IMR-90 (cell line): Measurements from ENCODE around the gene VWA8. TPM values are rescaled to one million over a fixed set of nuclear protein-coding genes. Genes with fewer than 3 reads are reported as not detected.

Experiments used
- ATAC-seq: fragments of 200-7000 bp; cut with Tn5 transposase; 2 replicates; pipeline ENCODE4 v1.9.1; 2020; ENCODE audit warnings: low read depth, mild to moderate bottlenecking, moderate library complexity
- BruUV-seq: library from RNA; stranded (reverse); fragments of 400-500 nt; replicated peaks from 2 replicates; lab custom pipeline; 2021; lab: Mats Ljungman, UMichigan
- CTCF ChIA-PET: fragments of 300-600 bp; formaldehyde crosslinking; extraction: SDS; loops from one replicate; lab custom pipeline; 2021; ENCODE audit warnings: antibody characterized with exemption; lab: Yijun Ruan, JAX
- POLR2A ChIA-PET: fragments of 300-600 bp; sonication (Branson Sonifier 250); formaldehyde crosslinking; loops from one replicate; lab custom pipeline; 2022; ENCODE audit warnings: antibody characterized with exemption; ENCODE audit not compliant: unreplicated experiment; lab: Charles Lee
- DNase-seq: peaks from one replicate; pipeline ENCODE4 v3.0.0; 2013
- H2AFZ ChIP-seq: replicated peaks from 2 replicates; pipeline ENCODE3; 2013; ENCODE audit warnings: low read length, mild to moderate bottlenecking; ENCODE audit not compliant: poor library complexity
- H2AK5ac ChIP-seq: 2 replicates; pipeline ENCODE4 v1.6.1; 2013; ENCODE audit warnings: low read depth, low read length, inconsistent platforms
- H2AK9ac ChIP-seq: replicated peaks from 2 replicates; pipeline ENCODE3; 2013; ENCODE audit warnings: mild to moderate bottlenecking, low read depth, low read length, moderate library complexity; ENCODE audit not compliant: poor library complexity
- H2BK120ac ChIP-seq: 2 replicates; pipeline ENCODE4 v1.6.1; 2013; ENCODE audit warnings: low read depth, low read length, inconsistent platforms
- H2BK15ac ChIP-seq: 3 replicates; pipeline ENCODE4 v1.6.1; 2013; ENCODE audit warnings: low read depth, low read length, inconsistent platforms
- H2BK20ac ChIP-seq: 2 replicates; pipeline ENCODE4 v1.6.1; 2013; ENCODE audit warnings: low read depth, mild to moderate bottlenecking, inconsistent platforms, low read length, moderate library complexity
- H2BK5ac ChIP-seq: 2 replicates; pipeline ENCODE4 v1.6.1; 2013; ENCODE audit warnings: mild to moderate bottlenecking, low read depth, low read length, inconsistent platforms; ENCODE audit not compliant: poor library complexity, severe bottlenecking
- H3K14ac ChIP-seq: replicated peaks from 2 replicates; pipeline ENCODE4 v1.6.1; 2013; ENCODE audit warnings: low read depth, low read length, inconsistent platforms
- H3K18ac ChIP-seq: 2 replicates; pipeline ENCODE4 v1.6.1; 2013; ENCODE audit warnings: low read depth, low read length, control low read depth
- H3K23ac ChIP-seq: 2 replicates; pipeline ENCODE4 v1.6.1; 2013; ENCODE audit warnings: low read depth, low read length, inconsistent platforms
- H3K27ac ChIP-seq: 2 replicates; pipeline ENCODE4 v1.5.1; 2013; ENCODE audit warnings: mild to moderate bottlenecking, control low read depth, low read length; ENCODE audit not compliant: insufficient read depth
- H3K27me3 ChIP-seq: 2 replicates; pipeline ENCODE4 v1.6.1; 2013; ENCODE audit warnings: low read length; ENCODE audit not compliant: control insufficient read depth, insufficient read depth
- H3K36me3 ChIP-seq: 2 replicates; pipeline ENCODE4 v1.6.1; 2013; ENCODE audit warnings: low read length, mixed read lengths; ENCODE audit not compliant: control insufficient read depth, insufficient read depth
- H3K4ac ChIP-seq: 2 replicates; pipeline ENCODE4 v1.6.1; 2013; ENCODE audit warnings: low read depth, low read length, inconsistent platforms
- H3K4me1 ChIP-seq: 2 replicates; pipeline ENCODE4 v1.6.1; 2013; ENCODE audit warnings: low read length, mixed read lengths; ENCODE audit not compliant: control insufficient read depth, insufficient read depth
- H3K4me2 ChIP-seq: 2 replicates; pipeline ENCODE4 v1.6.1; 2013; ENCODE audit warnings: low read depth, mild to moderate bottlenecking, control low read depth, low read length, moderate library complexity
- H3K4me3 ChIP-seq: 2 replicates; pipeline ENCODE4 v1.5.1; 2013; ENCODE audit warnings: low read depth, mild to moderate bottlenecking, control low read depth, low read length, moderate library complexity; ENCODE audit not compliant: insufficient read depth
- H3K56ac ChIP-seq: 2 replicates; pipeline ENCODE4 v1.6.1; 2013; ENCODE audit warnings: low read length, inconsistent platforms; ENCODE audit not compliant: insufficient read depth; ENCODE audit errors: extremely low read depth
- H3K79me1 ChIP-seq, 2 experiments: 2 replicates each; pipeline ENCODE4 v1.6.1; 2013; ENCODE audit warnings: low read length in 2 of 2, inconsistent platforms in 1 of 2, low read depth in 1 of 2
- H3K9ac ChIP-seq: 2 replicates; pipeline ENCODE4 v1.6.1; 2013; ENCODE audit warnings: low read depth, low read length, control low read depth
- H3K9me1 ChIP-seq: 2 replicates; pipeline ENCODE4 v1.6.1; 2013; ENCODE audit warnings: low read length, inconsistent platforms; ENCODE audit not compliant: insufficient read depth
- H3K9me3 ChIP-seq: 2 replicates; pipeline ENCODE4 v1.6.1; 2013; ENCODE audit warnings: low read length; ENCODE audit not compliant: control insufficient read depth, insufficient read depth
- H4K20me1 ChIP-seq: 2 replicates; pipeline ENCODE4 v1.6.1; 2013; ENCODE audit warnings: low read length, inconsistent platforms; ENCODE audit not compliant: insufficient read depth
- H4K5ac ChIP-seq: 2 replicates; pipeline ENCODE4 v1.6.1; 2013; ENCODE audit warnings: mild to moderate bottlenecking, low read depth, low read length, control low read depth
- H4K8ac ChIP-seq, 2 experiments: 2 replicates each; pipeline ENCODE4 v1.6.1; 2013; ENCODE audit warnings: low read depth in 2 of 2, low read length in 2 of 2, control low read depth in 1 of 2, inconsistent platforms in 1 of 2
- H4K91ac ChIP-seq: 2 replicates; pipeline ENCODE4 v1.6.1; 2013; ENCODE audit warnings: low read depth, low read length, inconsistent platforms; ENCODE audit not compliant: insufficient read depth
- BHLHE40 ChIP-seq: fragments of 150-350 bp; IDR thresholded peaks from 2 replicates; pipeline ENCODE4 v1.6.1; 2016; ENCODE audit warnings: mild to moderate bottlenecking, low read depth, low read length
- CEBPB ChIP-seq: IDR thresholded peaks from 2 replicates; pipeline ENCODE4 v1.6.1; 2012; ENCODE audit warnings: low read depth, low read length, improper control_type of control experiment
- CHD1 ChIP-seq: IDR thresholded peaks from 2 replicates; pipeline ENCODE4 v1.6.1; 2012; ENCODE audit warnings: low read depth, low read length, improper control_type of control experiment
- CTCF ChIP-seq: conservative IDR thresholded peaks from 2 replicates; pipeline ENCODE4 v1.5.1; 2012; ENCODE audit warnings: mild to moderate bottlenecking, low read depth, low read length, improper control_type of control experiment
- ELK1 ChIP-seq: fragments of 150-350 bp; IDR thresholded peaks from 2 replicates; pipeline ENCODE4 v1.6.1; 2016; ENCODE audit warnings: low read depth, mild to moderate bottlenecking, low read length, moderate library complexity, borderline replicate concordance
- FOS ChIP-seq: fragments of 150-350 bp; IDR thresholded peaks from 2 replicates; pipeline ENCODE4 v1.6.1; 2016; ENCODE audit warnings: low read depth, low read length
- MAFK ChIP-seq: IDR thresholded peaks from 2 replicates; pipeline ENCODE4 v1.6.1; 2012; ENCODE audit warnings: low read depth, low read length, improper control_type of control experiment
- MAZ ChIP-seq: IDR thresholded peaks from 2 replicates; pipeline ENCODE4 v1.6.1; 2012; ENCODE audit warnings: low read depth, mild to moderate bottlenecking, low read length, improper control_type of control experiment, moderate library complexity, borderline replicate concordance
- MXI1 ChIP-seq: IDR thresholded peaks from 2 replicates; pipeline ENCODE4 v1.6.1; 2012; ENCODE audit warnings: low read depth, mild to moderate bottlenecking, low read length, moderate library complexity, borderline replicate concordance
- NFE2L2 ChIP-seq: fragments of 150-350 bp; IDR thresholded peaks from 2 replicates; pipeline ENCODE4 v1.6.1; 2016; ENCODE audit warnings: low read depth, mild to moderate bottlenecking, low read length
- POLR2A ChIP-seq: IDR thresholded peaks from 2 replicates; pipeline ENCODE4 v1.6.1; 2012; ENCODE audit warnings: mild to moderate bottlenecking, low read depth, low read length
- RAD21 ChIP-seq: IDR thresholded peaks from 2 replicates; pipeline ENCODE4 v1.6.1; 2012; ENCODE audit warnings: low read length, improper control_type of control experiment
- RCOR1 ChIP-seq: IDR thresholded peaks from 2 replicates; pipeline ENCODE4 v1.6.1; 2012; ENCODE audit warnings: mild to moderate bottlenecking, low read length, improper control_type of control experiment; ENCODE audit not compliant: insufficient replicate concordance
- RFX5 ChIP-seq: IDR thresholded peaks from 2 replicates; pipeline ENCODE4 v1.8.0; 2012; ENCODE audit warnings: low read depth, mild to moderate bottlenecking, low read length, moderate library complexity
- SMC3 ChIP-seq: fragments of 150-350 bp; IDR thresholded peaks from 2 replicates; pipeline ENCODE4 v1.6.1; 2016; ENCODE audit warnings: low read depth, mild to moderate bottlenecking, antibody characterized with exemption, low read length, moderate library complexity
- USF2 ChIP-seq: fragments of 150-350 bp; IDR thresholded peaks from 2 replicates; pipeline ENCODE4 v1.6.1; 2017; ENCODE audit warnings: mild to moderate bottlenecking, antibody characterized with exemption, low read length, low read depth
- WGBS, 2 experiments: methylation state at CpG; one replicate each; pipeline versions ENCODE4 v1.1.5 to v1.1.7; 2013; ENCODE audit warnings: missing lambda C conversion rate in 2 of 2; ENCODE audit not compliant: insufficient read length in 1 of 2; ENCODE audit errors: extremely low coverage in 2 of 2; 5-methylcytosine and 5-hydroxymethylcytosine counted together
- dilution Hi-C: fragments of 300-500 bp; cut with HindIII; formaldehyde crosslinking; loops from one replicate; pipeline ENCODE4 v1.14.3; 2018; ENCODE audit warnings: low sequenced_read_pairs; ENCODE audit not compliant: unreplicated experiment
- in situ Hi-C: fragments of 300-500 bp; cut with MboI; formaldehyde crosslinking; loops from 3 replicates; pipeline ENCODE4 v1.14.3; 2019; ENCODE audit warnings: low sequenced_read_pairs, inconsistent platforms, mixed read lengths
- intact Hi-C: fragments of 100-400 bp; cut with micrococcal nuclease; formaldehyde crosslinking; loops from 2 replicates; pipeline ENCODE4 v1.10.0; 2022
- polyA plus RNA-seq, 3 experiments: library from polyadenylated mRNA; depleted of rRNA; stranded (reverse); fragments of >200 nt; gene quantifications; 2 replicates each; pipeline ENCODE4 v1.2.3, GENCODE V29; 2012; ENCODE audit warnings: low replicate concordance in 1 of 3
- total RNA-seq: library from RNA; depleted of rRNA; stranded (reverse); fragments of >200 nt; gene quantifications from 2 replicates; pipeline ENCODE4 v1.2.3, GENCODE V29; 2012

VWA8 gene
- total and polyA plus RNA-seq, 2 of the 4 experiments (the other 2 are of a cell fraction) = 5.9 to 18.3 TPM

GRCh38 chr13:41961466-41961760, 504 bp upstream of the VWA8 start:
- in situ Hi-C loops = loop anchor here (10.0 kb wide), 1 partner anchor 73 kb away; no protein-coding TSS in a partner anchor
- Histone ChIP-seq H3K14ac (peak overlapping the region; percentile 89), H3K36me3 (no peaks in the 10 kb centered on the region), H3K9me3 (no peaks in the 10 kb centered on the region), H3K79me1 (peaks cover 9 to 24% of the 10 kb centered on the region in 2 experiments), H3K4ac (peak overlapping the region; percentile 70), H3K23ac (peak overlapping the region; percentile 90), H2BK120ac (peak overlapping the region; percentile 89), H2BK20ac (peak overlapping the region; percentile 73), H3K56ac (peak overlapping the region; percentile 84), H3K9me1 (peaks cover 5% of the 10 kb centered on the region; the same call in 1 of the 2 replicates), H3K18ac (peak overlapping the region; percentile 30), H3K9ac (peak overlapping the region; percentile 78), H3K27ac (peak overlapping the region; percentile 96), H3K4me1 (peaks cover 4% of the 10 kb centered on the region; the same call in 1 of the 2 replicates), H2BK5ac (peak overlapping the region; percentile 70), H2AK9ac (peak overlapping the region; percentile 60), H3K27me3 (no peaks in the 10 kb centered on the region), H2AK5ac (no peak overlapping the region), H2AFZ (peak overlapping the region; percentile 95), H4K20me1 (no peaks in the 10 kb centered on the region), H4K8ac (peak overlapping the region; percentile 98 to 99), H3K4me2 (peak overlapping the region; percentile 70), H2BK15ac (peak overlapping the region; percentile 29; the same call in 2 of the 3 replicates), H4K91ac (peak overlapping the region; percentile 81), H4K5ac (peak overlapping the region; percentile 89), H3K4me3 (peak overlapping the region; percentile 82)
- no TSS peak for BruUV-seq
- DNase-seq = no peak
- CTCF ChIA-PET = interaction anchor here (1.1 kb wide), 1 partner anchor 21 kb away, joined by 3 read pairs; no protein-coding TSS in a partner anchor
- ATAC-seq = no peak
- dilution Hi-C loops = no loop called here
- TF ChIP-seq FOS (no peak), CEBPB (no peak), CHD1 (no peak), RFX5 (no peak), CTCF (no peak), MAFK (no peak), RCOR1 (no peak), ELK1 (no peak), POLR2A (no peak), MAZ (no peak), RAD21 (no peak), USF2 (no peak), MXI1 (no peak), NFE2L2 (no peak), BHLHE40 (no peak), SMC3 (no peak)
- intact Hi-C loops = loop anchor here (1.0 to 2.0 kb wide), 2 partner anchors 40 to 79 kb away; no protein-coding TSS in a partner anchor
- no CpG with 5 or more reads among the region's 6 CpGs for WGBS, 2 experiments
- POLR2A ChIA-PET = interaction anchor here (0.6 kb wide), 1 partner anchor 65 kb away, joined by 9 read pairs; no protein-coding TSS in a partner anchor
